H9 (cell line): ENCODE measurements around the gene MIS12. TPM values are rescaled to one million over a fixed set of nuclear protein-coding genes. Genes with fewer than 3 reads are reported as not detected.

ENCODE experiments used
- DNase-seq: peaks from one replicate; pipeline ENCODE4 v3.0.0-alpha.2; 2017
- H2AFZ ChIP-seq: one replicate; pipeline ENCODE4 v1.6.1; 2013; ENCODE audit warnings: mild to moderate bottlenecking, low read length, control low read depth, moderate library complexity
- H2AK5ac ChIP-seq: 2 replicates; pipeline ENCODE4 v1.6.1; 2013; ENCODE audit warnings: low read length, control low read depth, mixed read lengths; ENCODE audit not compliant: insufficient read length
- H2BK120ac ChIP-seq: one replicate; pipeline ENCODE4 v1.6.1; 2013; ENCODE audit warnings: low read depth, mild to moderate bottlenecking, low read length, control low read depth, inconsistent platforms; ENCODE audit not compliant: poor library complexity, severe bottlenecking
- H2BK12ac ChIP-seq: 2 replicates; pipeline ENCODE4 v1.6.1; 2013; ENCODE audit warnings: low read length, control low read depth, mixed read lengths, low read depth; ENCODE audit not compliant: insufficient read length
- H2BK15ac ChIP-seq: 2 replicates; pipeline ENCODE4 v1.6.1; 2013; ENCODE audit warnings: low read depth, low read length, control low read depth
- H2BK20ac ChIP-seq: one replicate; pipeline ENCODE4 v1.6.1; 2013; ENCODE audit warnings: low read depth, mild to moderate bottlenecking, low read length, control low read depth, inconsistent platforms; ENCODE audit not compliant: poor library complexity, severe bottlenecking
- H2BK5ac ChIP-seq: 2 replicates; pipeline ENCODE4 v1.6.1; 2013; ENCODE audit warnings: low read length, control low read depth, mixed read lengths; ENCODE audit not compliant: insufficient read length
- H3K14ac ChIP-seq: 2 replicates; pipeline ENCODE4 v1.6.1; 2013; ENCODE audit warnings: low read length, control low read depth; ENCODE audit not compliant: insufficient read depth
- H3K18ac ChIP-seq: 2 replicates; pipeline ENCODE4 v1.6.1; 2013; ENCODE audit warnings: low read depth, mild to moderate bottlenecking, mixed read lengths, low read length, control low read depth; ENCODE audit not compliant: insufficient read length
- H3K23ac ChIP-seq: 2 replicates; pipeline ENCODE4 v1.6.1; 2013; ENCODE audit warnings: low read length, control low read depth, mixed read lengths, low read depth; ENCODE audit not compliant: insufficient read length
- H3K23me2 ChIP-seq: 2 replicates; pipeline ENCODE4 v1.6.1; 2013; ENCODE audit warnings: low read depth, mild to moderate bottlenecking, mixed read lengths, low read length, control low read depth; ENCODE audit not compliant: insufficient read length, poor library complexity, severe bottlenecking
- H3K27ac ChIP-seq: 2 replicates; pipeline ENCODE4 v1.5.1; 2013; ENCODE audit warnings: low read length, control low read depth, mixed read lengths, low read depth; ENCODE audit not compliant: insufficient read length
- H3K27me3 ChIP-seq: 2 replicates; pipeline ENCODE4 v1.6.1; 2013; ENCODE audit warnings: low read length, control low read depth, inconsistent platforms; ENCODE audit not compliant: insufficient read depth
- H3K4ac ChIP-seq: 2 replicates; pipeline ENCODE4 v1.6.1; 2013; ENCODE audit warnings: low read depth, mild to moderate bottlenecking, control low read depth, inconsistent platforms, low read length, moderate library complexity
- H3K4me1 ChIP-seq: 2 replicates; pipeline ENCODE4 v1.6.1; 2013; ENCODE audit warnings: low read length, control low read depth, inconsistent platforms; ENCODE audit not compliant: insufficient read depth
- H3K4me2 ChIP-seq: 2 replicates; pipeline ENCODE4 v1.6.1; 2013; ENCODE audit warnings: low read length, control low read depth, mixed read lengths; ENCODE audit not compliant: insufficient read length, insufficient read depth
- H3K56ac ChIP-seq: 2 replicates; pipeline ENCODE4 v1.6.1; 2013; ENCODE audit warnings: low read depth, mild to moderate bottlenecking, mixed read lengths, low read length, control low read depth; ENCODE audit not compliant: insufficient read length
- H3K79me1 ChIP-seq: 2 replicates; pipeline ENCODE4 v1.6.1; 2013; ENCODE audit warnings: low read depth, mild to moderate bottlenecking, moderate library complexity, low read length, control low read depth, inconsistent platforms; ENCODE audit not compliant: insufficient read depth, poor library complexity, severe bottlenecking
- H3K79me2 ChIP-seq: 2 replicates; pipeline ENCODE4 v1.6.1; 2013; ENCODE audit warnings: low read length, control low read depth, inconsistent platforms; ENCODE audit not compliant: insufficient read depth
- H3K9ac ChIP-seq: 2 replicates; pipeline ENCODE4 v1.6.1; 2013; ENCODE audit warnings: low read length, control low read depth, mixed read lengths; ENCODE audit not compliant: insufficient read length; ENCODE audit errors: extremely low read depth
- H3K9me3 ChIP-seq: one replicate; pipeline ENCODE4 v1.6.1; 2013; ENCODE audit warnings: low read depth, low read length, inconsistent platforms; ENCODE audit not compliant: control insufficient read depth
- H3T11ph ChIP-seq: one replicate; pipeline ENCODE4 v1.6.1; 2013; ENCODE audit warnings: mild to moderate bottlenecking, low read length, control low read depth, inconsistent platforms
- H4K20me1 ChIP-seq: one replicate; pipeline ENCODE4 v1.6.1; 2013; ENCODE audit not compliant: control insufficient read depth, insufficient read length, insufficient read depth
- H4K5ac ChIP-seq: 2 replicates; pipeline ENCODE4 v1.6.1; 2013; ENCODE audit warnings: low read depth, mild to moderate bottlenecking, mixed read lengths, low read length, control low read depth; ENCODE audit not compliant: insufficient read length
- H4K8ac ChIP-seq: replicated peaks from 2 replicates; pipeline ENCODE4 v1.6.1; 2013; ENCODE audit warnings: low read length, control low read depth, mixed read lengths, low read depth; ENCODE audit not compliant: insufficient read length
- H4K91ac ChIP-seq: 2 replicates; pipeline ENCODE4 v1.6.1; 2013; ENCODE audit warnings: low read depth, mild to moderate bottlenecking, moderate library complexity, mixed read lengths, low read length, control low read depth; ENCODE audit not compliant: insufficient read length
- H3K27ac Mint-ChIP-seq, 3 experiments: 2 replicates in 2 of 3; 3 replicates in 1 of 3; pipeline ENCODE4 v1.8.0; 2020 to 2021; ENCODE audit warnings: mixed read lengths in 3 of 3, mild to moderate bottlenecking in 1 of 3, moderate library complexity in 1 of 3
- H3K27me3 Mint-ChIP-seq: 2 replicates; pipeline ENCODE4 v1.8.0; 2021; ENCODE audit warnings: low read depth, mild to moderate bottlenecking, moderate library complexity, mixed read lengths
- H3K36me3 Mint-ChIP-seq, 3 experiments: 2 replicates in 2 of 3; 3 replicates in 1 of 3; pipeline ENCODE4 v1.8.0; 2020 to 2021; ENCODE audit warnings: low read depth in 3 of 3, mixed read lengths in 3 of 3; ENCODE audit not compliant: insufficient read depth in 1 of 3
- H3K4me1 Mint-ChIP-seq, 2 experiments: 2 replicates each; pipeline ENCODE4 v1.8.0; 2020; ENCODE audit warnings: mixed read lengths in 2 of 2
- H3K4me3 Mint-ChIP-seq, 2 experiments: 2 replicates in 1 of 2; 3 replicates in 1 of 2; pipeline ENCODE4 v1.8.0; 2020 to 2021; ENCODE audit warnings: mild to moderate bottlenecking in 2 of 2, mixed read lengths in 2 of 2, moderate library complexity in 1 of 2
- H3K9me3 Mint-ChIP-seq, 2 experiments: 2 replicates in 1 of 2; 3 replicates in 1 of 2; pipeline ENCODE4 v1.8.0; 2020; ENCODE audit warnings: mild to moderate bottlenecking in 2 of 2, mixed read lengths in 2 of 2, moderate library complexity in 1 of 2
- CTCF ChIP-seq: fragments of 200-600 bp; sonication (generic); conservative IDR thresholded peaks from 3 replicates; pipeline ENCODE4 v1.8.0; 2021; ENCODE audit warnings: antibody characterized with exemption, mild to moderate bottlenecking
- WGBS: extraction: QIAGEN DNeasy Blood & Tissue Kit; methylation state at CpG from one replicate; pipeline ENCODE4 v1.1.7; 2013; ENCODE audit warnings: missing lambda C conversion rate, low lambda C conversion rate, mixed read lengths; ENCODE audit not compliant: insufficient read length; ENCODE audit errors: extremely low coverage; 5-methylcytosine and 5-hydroxymethylcytosine counted together
- total RNA-seq: library from RNA; stranded (reverse); gene quantifications from 2 replicates; pipeline ENCODE4 v1.2.1, GENCODE V29; 2021

The MIS12 gene
- total RNA-seq, 1 experiment from 2014 or later, result 30.7 TPM

GRCh38 chr17:5439446-5439764 lies 47.0 kb upstream of the MIS12 start:
- Histone ChIP-seq H2BK5ac (no peak overlapping the region), H3K27ac (no peak overlapping the region), H3K23me2 (no peaks in the 10 kb centered on the region), H4K5ac (no peak overlapping the region), H3K23ac (no peak overlapping the region), H3K9ac (peak overlapping the region; percentile 26), H3T11ph (no peak overlapping the region), H3K56ac (no peak overlapping the region), H2BK12ac (no peak overlapping the region), H4K8ac (no peak overlapping the region), H3K4me2 (peak overlapping the region; percentile 56), H2BK15ac (no peak overlapping the region), H2BK20ac (no peak overlapping the region), H4K91ac (no peak overlapping the region), H3K18ac (no peak overlapping the region), H3K27me3 (no peaks in the 10 kb centered on the region), H3K14ac (no peak overlapping the region), H3K4ac (no peak overlapping the region), H2AK5ac (no peak overlapping the region), H2AFZ (no peak overlapping the region), H4K20me1 (no peaks in the 10 kb centered on the region), H3K79me1 (peaks cover 6% of the 10 kb centered on the region), H2BK120ac (no peak overlapping the region), H3K9me3 (no peaks in the 10 kb centered on the region), H3K79me2 (peaks cover 15% of the 10 kb centered on the region; the same call in 1 of the 2 replicates), H3K4me1 (no peaks in the 10 kb centered on the region; the same call in 1 of the 2 replicates)
- Mint-ChIP-seq H3K4me3 (peak overlapping the region; percentile 85 to 86), H3K27me3 (no peaks in the 10 kb centered on the region), H3K4me1 (peaks cover 20 to 23% of the 10 kb centered on the region in 2 experiments), H3K27ac (peak overlapping the region; percentile 73 to 87 (median 73); a peak in 5 of 7 replicates), H3K9me3 (no peaks in the 10 kb centered on the region), H3K36me3 (peaks cover 37 to 64% (median 54%) of the 10 kb centered on the region in 3 experiments)
- TF ChIP-seq CTCF, result peak; percentile 30; the same call in 2 of the 3 replicates
- DNase-seq, result no peak
- no CpG with 5 or more reads among the region's 1 CpG for WGBS
